Breast epithelium (tissue), 3 donors: ENCODE results near the gene CD7.

ENCODE experiments used
- CTCF ChIP-seq, 3 donors: fragments of 450-650 bp; IDR thresholded peaks; one replicate each; pipeline ENCODE4 v1.5.1; 2016 to 2017; ENCODE audit warnings: antibody characterized with exemption in 3 of 3, mild to moderate bottlenecking in 3 of 3, moderate library complexity in 3 of 3
- POLR2A ChIP-seq: fragments of 450-650 bp; IDR thresholded peaks from one replicate; pipeline ENCODE4 v1.6.1; 2016; ENCODE audit warnings: antibody characterized with exemption, mild to moderate bottlenecking, moderate library complexity

GRCh38 chr17:82278786-82279391, 38.5 kb downstream of the CD7 start:
- TF ChIP-seq CTCF (IDR thresholded peaks at IDR 0.05): no peak
- no peak for TF ChIP-seq POLR2A
